ENCODE measurements around the gene ECT2L.

- TF ChIP-seq EZH2 (IDR thresholded peaks at IDR 0.05) (no peak), POLR2AphosphoS5 (IDR thresholded peaks at IDR 0.05; ENCODE audit: borderline replicate concordance, low read depth, low read length) (no peak)
Observed at GRCh38 chr6:138868181-138868580, 72.3 kb downstream of the ECT2L start.
